H9 (cell line): ENCODE measurements around the gene TAAR2. TPM values are rescaled to one million over a fixed set of nuclear protein-coding genes. Genes with fewer than 3 reads are reported as not detected.
"Not testable (repeated sequence)": the region's sequence is repeated elsewhere in the genome, so short reads cannot be mapped to it uniquely, and the experiment has no call there.

Experiments used
- DNase-seq: peaks from one replicate; pipeline ENCODE4 v3.0.0-alpha.2; 2017
- H2AFZ ChIP-seq: one replicate; pipeline ENCODE4 v1.6.1; 2013; ENCODE audit warnings: mild to moderate bottlenecking, low read length, control low read depth, moderate library complexity
- H2AK5ac ChIP-seq: 2 replicates; pipeline ENCODE4 v1.6.1; 2013; ENCODE audit warnings: low read length, control low read depth, mixed read lengths; ENCODE audit not compliant: insufficient read length
- H2BK120ac ChIP-seq: one replicate; pipeline ENCODE4 v1.6.1; 2013; ENCODE audit warnings: low read depth, mild to moderate bottlenecking, low read length, control low read depth, inconsistent platforms; ENCODE audit not compliant: poor library complexity, severe bottlenecking
- H2BK12ac ChIP-seq: 2 replicates; pipeline ENCODE4 v1.6.1; 2013; ENCODE audit warnings: low read length, control low read depth, mixed read lengths, low read depth; ENCODE audit not compliant: insufficient read length
- H2BK15ac ChIP-seq: 2 replicates; pipeline ENCODE4 v1.6.1; 2013; ENCODE audit warnings: low read depth, low read length, control low read depth
- H2BK20ac ChIP-seq: one replicate; pipeline ENCODE4 v1.6.1; 2013; ENCODE audit warnings: low read depth, mild to moderate bottlenecking, low read length, control low read depth, inconsistent platforms; ENCODE audit not compliant: poor library complexity, severe bottlenecking
- H2BK5ac ChIP-seq: 2 replicates; pipeline ENCODE4 v1.6.1; 2013; ENCODE audit warnings: low read length, control low read depth, mixed read lengths; ENCODE audit not compliant: insufficient read length
- H3K14ac ChIP-seq: 2 replicates; pipeline ENCODE4 v1.6.1; 2013; ENCODE audit warnings: low read length, control low read depth; ENCODE audit not compliant: insufficient read depth
- H3K18ac ChIP-seq: 2 replicates; pipeline ENCODE4 v1.6.1; 2013; ENCODE audit warnings: low read depth, mild to moderate bottlenecking, mixed read lengths, low read length, control low read depth; ENCODE audit not compliant: insufficient read length
- H3K23ac ChIP-seq: 2 replicates; pipeline ENCODE4 v1.6.1; 2013; ENCODE audit warnings: low read length, control low read depth, mixed read lengths, low read depth; ENCODE audit not compliant: insufficient read length
- H3K23me2 ChIP-seq: 2 replicates; pipeline ENCODE4 v1.6.1; 2013; ENCODE audit warnings: low read depth, mild to moderate bottlenecking, mixed read lengths, low read length, control low read depth; ENCODE audit not compliant: insufficient read length, poor library complexity, severe bottlenecking
- H3K27ac ChIP-seq: 2 replicates; pipeline ENCODE4 v1.5.1; 2013; ENCODE audit warnings: low read length, control low read depth, mixed read lengths, low read depth; ENCODE audit not compliant: insufficient read length
- H3K27me3 ChIP-seq: 2 replicates; pipeline ENCODE4 v1.6.1; 2013; ENCODE audit warnings: low read length, control low read depth, inconsistent platforms; ENCODE audit not compliant: insufficient read depth
- H3K4ac ChIP-seq: 2 replicates; pipeline ENCODE4 v1.6.1; 2013; ENCODE audit warnings: low read depth, mild to moderate bottlenecking, control low read depth, inconsistent platforms, low read length, moderate library complexity
- H3K4me1 ChIP-seq: 2 replicates; pipeline ENCODE4 v1.6.1; 2013; ENCODE audit warnings: low read length, control low read depth, inconsistent platforms; ENCODE audit not compliant: insufficient read depth
- H3K4me2 ChIP-seq: 2 replicates; pipeline ENCODE4 v1.6.1; 2013; ENCODE audit warnings: low read length, control low read depth, mixed read lengths; ENCODE audit not compliant: insufficient read length, insufficient read depth
- H3K56ac ChIP-seq: 2 replicates; pipeline ENCODE4 v1.6.1; 2013; ENCODE audit warnings: low read depth, mild to moderate bottlenecking, mixed read lengths, low read length, control low read depth; ENCODE audit not compliant: insufficient read length
- H3K79me1 ChIP-seq: 2 replicates; pipeline ENCODE4 v1.6.1; 2013; ENCODE audit warnings: low read depth, mild to moderate bottlenecking, moderate library complexity, low read length, control low read depth, inconsistent platforms; ENCODE audit not compliant: insufficient read depth, poor library complexity, severe bottlenecking
- H3K79me2 ChIP-seq: 2 replicates; pipeline ENCODE4 v1.6.1; 2013; ENCODE audit warnings: low read length, control low read depth, inconsistent platforms; ENCODE audit not compliant: insufficient read depth
- H3K9ac ChIP-seq: 2 replicates; pipeline ENCODE4 v1.6.1; 2013; ENCODE audit warnings: low read length, control low read depth, mixed read lengths; ENCODE audit not compliant: insufficient read length; ENCODE audit errors: extremely low read depth
- H3K9me3 ChIP-seq: one replicate; pipeline ENCODE4 v1.6.1; 2013; ENCODE audit warnings: low read depth, low read length, inconsistent platforms; ENCODE audit not compliant: control insufficient read depth
- H3T11ph ChIP-seq: one replicate; pipeline ENCODE4 v1.6.1; 2013; ENCODE audit warnings: mild to moderate bottlenecking, low read length, control low read depth, inconsistent platforms
- H4K20me1 ChIP-seq: one replicate; pipeline ENCODE4 v1.6.1; 2013; ENCODE audit not compliant: control insufficient read depth, insufficient read length, insufficient read depth
- H4K5ac ChIP-seq: 2 replicates; pipeline ENCODE4 v1.6.1; 2013; ENCODE audit warnings: low read depth, mild to moderate bottlenecking, mixed read lengths, low read length, control low read depth; ENCODE audit not compliant: insufficient read length
- H4K8ac ChIP-seq: replicated peaks from 2 replicates; pipeline ENCODE4 v1.6.1; 2013; ENCODE audit warnings: low read length, control low read depth, mixed read lengths, low read depth; ENCODE audit not compliant: insufficient read length
- H4K91ac ChIP-seq: 2 replicates; pipeline ENCODE4 v1.6.1; 2013; ENCODE audit warnings: low read depth, mild to moderate bottlenecking, moderate library complexity, mixed read lengths, low read length, control low read depth; ENCODE audit not compliant: insufficient read length
- H3K27ac Mint-ChIP-seq, 3 experiments: 2 replicates in 2 of 3; 3 replicates in 1 of 3; pipeline ENCODE4 v1.8.0; 2020 to 2021; ENCODE audit warnings: mixed read lengths in 3 of 3, mild to moderate bottlenecking in 1 of 3, moderate library complexity in 1 of 3
- H3K27me3 Mint-ChIP-seq: 2 replicates; pipeline ENCODE4 v1.8.0; 2021; ENCODE audit warnings: low read depth, mild to moderate bottlenecking, moderate library complexity, mixed read lengths
- H3K36me3 Mint-ChIP-seq, 3 experiments: 2 replicates in 2 of 3; 3 replicates in 1 of 3; pipeline ENCODE4 v1.8.0; 2020 to 2021; ENCODE audit warnings: low read depth in 3 of 3, mixed read lengths in 3 of 3; ENCODE audit not compliant: insufficient read depth in 1 of 3
- H3K4me1 Mint-ChIP-seq, 2 experiments: 2 replicates each; pipeline ENCODE4 v1.8.0; 2020; ENCODE audit warnings: mixed read lengths in 2 of 2
- H3K4me3 Mint-ChIP-seq, 2 experiments: 2 replicates in 1 of 2; 3 replicates in 1 of 2; pipeline ENCODE4 v1.8.0; 2020 to 2021; ENCODE audit warnings: mild to moderate bottlenecking in 2 of 2, mixed read lengths in 2 of 2, moderate library complexity in 1 of 2
- H3K9me3 Mint-ChIP-seq, 2 experiments: 2 replicates in 1 of 2; 3 replicates in 1 of 2; pipeline ENCODE4 v1.8.0; 2020; ENCODE audit warnings: mild to moderate bottlenecking in 2 of 2, mixed read lengths in 2 of 2, moderate library complexity in 1 of 2
- WGBS: extraction: QIAGEN DNeasy Blood & Tissue Kit; methylation state at CpG from one replicate; pipeline ENCODE4 v1.1.7; 2013; ENCODE audit warnings: missing lambda C conversion rate, low lambda C conversion rate, mixed read lengths; ENCODE audit not compliant: insufficient read length; ENCODE audit errors: extremely low coverage; 5-methylcytosine and 5-hydroxymethylcytosine counted together
- total RNA-seq: library from RNA; stranded (reverse); gene quantifications from 2 replicates; pipeline ENCODE4 v1.2.1, GENCODE V29; 2021

Gene TAAR2
- total RNA-seq, 1 experiment from 2014 or later = not detected

DNA sequence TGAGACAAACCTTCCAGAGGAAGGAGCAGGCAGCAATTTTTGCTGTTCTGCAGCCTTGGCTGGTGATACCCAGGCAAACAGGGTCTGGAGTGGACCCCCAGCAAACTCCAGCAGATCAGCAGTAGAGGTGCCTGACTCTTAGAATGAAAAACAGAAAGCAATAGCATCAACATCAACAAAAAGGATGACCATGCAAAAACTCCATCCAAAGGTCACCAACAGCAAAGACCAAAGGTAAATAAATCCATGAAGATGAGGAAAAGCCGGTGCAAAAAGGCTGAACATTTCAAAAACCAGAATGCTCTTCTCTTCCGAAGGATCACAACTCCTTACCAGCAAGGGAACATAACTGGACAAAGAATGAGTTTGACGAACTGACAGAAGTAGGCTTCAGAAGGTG, 11.8 kb upstream of the TAAR2 start:
- H3K18ac ChIP-seq, H3K14ac ChIP-seq, H4K8ac ChIP-seq, H3K4me3 Mint-ChIP-seq, H4K20me1 ChIP-seq, H3T11ph ChIP-seq, H2BK15ac ChIP-seq, H3K36me3 Mint-ChIP-seq, H3K9ac ChIP-seq, H3K4me2 ChIP-seq, H2BK5ac ChIP-seq, H3K23ac ChIP-seq, H3K23me2 ChIP-seq, H3K27me3 ChIP-seq, H2BK12ac ChIP-seq, H3K79me2 ChIP-seq, H4K5ac ChIP-seq, H3K56ac ChIP-seq, H3K27ac ChIP-seq, H3K79me1 ChIP-seq, DNase-seq, H3K4me1 ChIP-seq, H3K27ac Mint-ChIP-seq, H2BK120ac ChIP-seq, H3K9me3 Mint-ChIP-seq, H2BK20ac ChIP-seq, H3K27me3 Mint-ChIP-seq, H2AFZ ChIP-seq, H3K4ac ChIP-seq, H2AK5ac ChIP-seq, H3K9me3 ChIP-seq, H4K91ac ChIP-seq: not testable (repeated sequence)
- no CpG with 5 or more reads among the region's 3 CpGs for WGBS
- H3K4me1 Mint-ChIP-seq = peaks cover 4 to 10% of the 10 kb centered on the region in 2 experiments; a peak in 3 of 4 replicates

DNA sequence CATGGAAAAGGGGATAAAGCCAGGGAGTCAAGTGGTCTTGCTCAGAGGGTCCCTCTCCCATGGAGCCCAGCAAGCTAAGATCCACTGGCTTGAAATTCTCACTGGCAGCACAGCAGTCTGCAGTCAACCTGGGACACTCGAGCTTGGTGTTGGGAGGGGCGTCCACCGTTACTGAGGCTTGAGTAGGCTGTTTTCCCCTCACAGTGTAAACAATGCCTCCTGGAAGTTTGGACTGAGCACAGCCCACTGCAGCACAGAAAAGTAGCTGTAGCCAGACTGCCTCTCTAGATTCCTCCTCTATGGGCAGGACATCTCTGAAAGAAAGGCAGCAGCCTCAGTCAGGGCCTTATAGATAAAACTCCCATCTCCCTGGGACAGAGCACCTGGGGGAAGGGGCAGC, 11.2 kb upstream of the TAAR2 start:
- not testable (repeated sequence) for H2AK5ac ChIP-seq, H3K4ac ChIP-seq, H3K18ac ChIP-seq, H3K9me3 Mint-ChIP-seq, H3T11ph ChIP-seq, H3K14ac ChIP-seq, H4K91ac ChIP-seq, H4K5ac ChIP-seq, H4K20me1 ChIP-seq, H3K79me2 ChIP-seq, H2BK15ac ChIP-seq, H3K4me3 Mint-ChIP-seq, H2BK120ac ChIP-seq, H3K27me3 Mint-ChIP-seq, H3K23ac ChIP-seq, H3K9ac ChIP-seq, H2AFZ ChIP-seq, H3K56ac ChIP-seq, H3K27ac Mint-ChIP-seq, H2BK12ac ChIP-seq, H3K23me2 ChIP-seq, H3K4me2 ChIP-seq, H3K27ac ChIP-seq, H2BK20ac ChIP-seq, H3K4me1 ChIP-seq, H3K27me3 ChIP-seq, H3K9me3 ChIP-seq, H2BK5ac ChIP-seq, DNase-seq, H3K36me3 Mint-ChIP-seq, H3K79me1 ChIP-seq, H4K8ac ChIP-seq
- peaks cover 4 to 10% of the 10 kb centered on the region in 2 experiments; a peak in 3 of 4 replicates for H3K4me1 Mint-ChIP-seq
- WGBS = no CpG with 5 or more reads among the region's 3 CpGs
